Endothelial cell of umbilical vein (primary cell): Measurements from ENCODE around the gene GAS7. TPM values are rescaled to one million over a fixed set of nuclear protein-coding genes. Genes with fewer than 3 reads are reported as not detected.

ENCODE experiments used
- BruUV-seq: library from RNA; stranded (reverse); fragments of 400-500 nt; replicated peaks from 2 replicates; lab custom pipeline; 2021; lab: Mats Ljungman, UMichigan
- CTCF ChIA-PET: fragments of 300-600, 350-600 bp; sonication (Branson Sonifier 250); formaldehyde crosslinking; loops from one replicate; lab custom pipeline; 2021; ENCODE audit warnings: antibody characterized with exemption, inconsistent platforms; lab: Charles Lee
- POLR2A ChIA-PET: fragments of 300-600, 350-600 bp; sonication (Branson Sonifier 250); formaldehyde crosslinking; loops from one replicate; lab custom pipeline; 2021; ENCODE audit warnings: antibody characterized with exemption, inconsistent platforms; lab: Charles Lee
- DNase-seq: peaks from one replicate; pipeline ENCODE4 v3.0.0-alpha.2; 2011; ENCODE audit warnings: low read depth, low spot score
- FAIRE-seq: peaks from 2 replicates; lab custom pipeline; 2011; peaks lifted over from hg19 to GRCh38; lab: Jason Lieb, UNC
- H2AFZ ChIP-seq: 2 replicates; pipeline ENCODE4 v1.6.0; 2012; ENCODE audit warnings: low read depth, low read length, control low read depth, inconsistent platforms
- H3K27ac ChIP-seq: 2 replicates; pipeline ENCODE4 v1.5.1; 2011; ENCODE audit warnings: low read depth, mild to moderate bottlenecking, control low read depth, low read length, moderate library complexity; ENCODE audit not compliant: insufficient read depth
- H3K27me3 ChIP-seq, 2 experiments: 2 replicates each; pipeline versions ENCODE4 v1.6.0 to v1.6.1; 2011; ENCODE audit warnings: low read length in 2 of 2, mixed read lengths in 1 of 2; ENCODE audit not compliant: control insufficient read depth in 2 of 2, insufficient read depth in 2 of 2
- H3K36me3 ChIP-seq, 2 experiments: 2 replicates in 1 of 2; 3 replicates in 1 of 2; pipeline ENCODE4 v1.5.1; 2011; ENCODE audit warnings: low read length in 2 of 2, mild to moderate bottlenecking in 1 of 2, moderate library complexity in 1 of 2; ENCODE audit not compliant: control insufficient read depth in 2 of 2, insufficient read depth in 2 of 2; ENCODE audit errors: extremely low read depth in 1 of 2
- H3K4me1 ChIP-seq: 3 replicates; pipeline ENCODE4 v1.5.1; 2011; ENCODE audit warnings: mild to moderate bottlenecking, low read length; ENCODE audit not compliant: control insufficient read depth, insufficient read depth; ENCODE audit errors: extremely low read depth
- H3K4me2 ChIP-seq: 2 replicates; pipeline ENCODE4 v1.6.1; 2011; ENCODE audit warnings: low read length, control low read depth, mixed read lengths; ENCODE audit not compliant: insufficient read depth
- H3K4me3 ChIP-seq, 3 experiments: fragments of 200-600 bp in 1 of 3; sonication (generic), shearing (Covaris generic) in 1 of 3; replicated peaks in 1 of 3; 2 replicates each; pipeline ENCODE4 v1.5.1; 2011 to 2016; ENCODE audit warnings: control low read depth in 3 of 3, low read length in 3 of 3, mild to moderate bottlenecking in 2 of 3, inconsistent platforms in 1 of 3, low read depth in 1 of 3, moderate library complexity in 1 of 3; ENCODE audit not compliant: insufficient read depth in 1 of 3
- H3K79me2 ChIP-seq: 2 replicates; pipeline ENCODE4 v1.6.0; 2012; ENCODE audit warnings: low read length, inconsistent platforms; ENCODE audit not compliant: control insufficient read depth, insufficient read depth
- H3K9ac ChIP-seq: replicated peaks from 2 replicates; pipeline ENCODE3; 2011; ENCODE audit warnings: low read length, control low read depth; ENCODE audit not compliant: insufficient read depth; ENCODE audit errors: extremely low read depth
- H3K9me1 ChIP-seq: replicated peaks from 3 replicates; pipeline ENCODE4 v1.6.0; 2011; ENCODE audit warnings: mild to moderate bottlenecking, low read length; ENCODE audit not compliant: control insufficient read depth, insufficient read depth; ENCODE audit errors: extremely low read depth
- H3K9me3 ChIP-seq: replicated peaks from 2 replicates; pipeline ENCODE4 v1.5.1; 2012; ENCODE audit warnings: low read length, inconsistent platforms; ENCODE audit not compliant: control insufficient read depth, insufficient read depth
- H4K20me1 ChIP-seq: replicated peaks from 2 replicates; pipeline ENCODE3; 2011; ENCODE audit warnings: mild to moderate bottlenecking, low read length; ENCODE audit not compliant: control insufficient read depth, insufficient read depth; ENCODE audit errors: extremely low read depth
- EZH2 ChIP-seq: IDR thresholded peaks from 2 replicates; pipeline ENCODE4 v1.6.1; 2012; ENCODE audit warnings: borderline replicate concordance, low read depth, mild to moderate bottlenecking, moderate library complexity, low read length, inconsistent platforms; ENCODE audit not compliant: severe bottlenecking
- FOS ChIP-seq: IDR thresholded peaks from 2 replicates; pipeline ENCODE4 v1.6.1; 2011; ENCODE audit warnings: mild to moderate bottlenecking, low read length, moderate library complexity, borderline replicate concordance; ENCODE audit not compliant: insufficient read depth
- GATA2 ChIP-seq: IDR thresholded peaks from 2 replicates; pipeline ENCODE4 v1.7.0; 2011; ENCODE audit warnings: low read depth, mild to moderate bottlenecking, moderate library complexity, mixed read lengths, low read length; ENCODE audit not compliant: insufficient read length, insufficient read depth
- JUN ChIP-seq: IDR thresholded peaks from 2 replicates; pipeline ENCODE4 v1.6.1; 2011; ENCODE audit warnings: borderline replicate concordance, low read depth; ENCODE audit not compliant: insufficient read length, insufficient read depth
- MYC ChIP-seq: IDR thresholded peaks from one replicate; pipeline ENCODE4 v1.6.1; 2011; ENCODE audit warnings: mild to moderate bottlenecking, low read depth, low read length
- POLR2A ChIP-seq: IDR thresholded peaks from 2 replicates; pipeline ENCODE4 v1.6.1; 2012; ENCODE audit warnings: low read depth, mild to moderate bottlenecking, control low read depth, low read length
- POLR2AphosphoS5 ChIP-seq: IDR thresholded peaks from 2 replicates; pipeline ENCODE4 v1.6.1; 2012; ENCODE audit warnings: low read depth, mild to moderate bottlenecking, control low read depth, low read length, moderate library complexity; ENCODE audit not compliant: insufficient read depth
- dilution Hi-C: fragments of 300-500 bp; cut with MboI; formaldehyde crosslinking; loops from one replicate; pipeline ENCODE4 v1.15.0; 2019; ENCODE audit warnings: low sequenced_read_pairs; ENCODE audit not compliant: extremely low pct_ligation_motif_present
- intact Hi-C: fragments of 100-400 bp; cut with micrococcal nuclease; formaldehyde crosslinking; loops from one replicate; pipeline ENCODE4 v1.10.0; 2022
- polyA plus RNA-seq, 4 experiments: library from polyadenylated mRNA; depleted of rRNA in 3 of 4; stranded (reverse) in 3 of 4; unstranded in 1 of 4; fragments of >200 nt; gene quantifications; 2 replicates each; pipeline versions ENCODE4 v1.2.1 to v1.2.3, GENCODE V29; 2011 to 2012; ENCODE audit warnings: missing spikeins in 1 of 4
- total RNA-seq: library from RNA; stranded (reverse); gene quantifications from 2 replicates; pipeline ENCODE4 v1.2.3, GENCODE V29; 2021
- TF ChIP-seq, protein P1 (sequence below): IDR thresholded peaks from 2 replicates; pipeline ENCODE4 v1.6.1; 2011; ENCODE audit not compliant: insufficient read depth, insufficient read length
- TF ChIP-seq, protein P2 (sequence below), 2 donors: IDR thresholded peaks; 1 replicate in 1 of 2; 2 replicates in 1 of 2; pipeline ENCODE4 v1.5.1; 2011; ENCODE audit warnings: low read length in 2 of 2, mild to moderate bottlenecking in 2 of 2, moderate library complexity in 2 of 2, control low read depth in 1 of 2, inconsistent platforms in 1 of 2, low read depth in 1 of 2; ENCODE audit not compliant: insufficient read depth in 1 of 2; ENCODE audit errors: extremely low read depth in 1 of 2

GAS7 gene
- total and polyA plus RNA-seq, 2 donors (not counting 3 experiments of a cell fraction or from before 2014, with no cell fraction given), result not detected

- no peak for TF ChIP-seq FOS
- TF ChIP-seq, protein P1, sequence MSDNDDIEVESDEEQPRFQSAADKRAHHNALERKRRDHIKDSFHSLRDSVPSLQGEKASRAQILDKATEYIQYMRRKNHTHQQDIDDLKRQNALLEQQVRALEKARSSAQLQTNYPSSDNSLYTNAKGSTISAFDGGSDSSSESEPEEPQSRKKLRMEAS, result no peak
- TF ChIP-seq, protein P2, sequence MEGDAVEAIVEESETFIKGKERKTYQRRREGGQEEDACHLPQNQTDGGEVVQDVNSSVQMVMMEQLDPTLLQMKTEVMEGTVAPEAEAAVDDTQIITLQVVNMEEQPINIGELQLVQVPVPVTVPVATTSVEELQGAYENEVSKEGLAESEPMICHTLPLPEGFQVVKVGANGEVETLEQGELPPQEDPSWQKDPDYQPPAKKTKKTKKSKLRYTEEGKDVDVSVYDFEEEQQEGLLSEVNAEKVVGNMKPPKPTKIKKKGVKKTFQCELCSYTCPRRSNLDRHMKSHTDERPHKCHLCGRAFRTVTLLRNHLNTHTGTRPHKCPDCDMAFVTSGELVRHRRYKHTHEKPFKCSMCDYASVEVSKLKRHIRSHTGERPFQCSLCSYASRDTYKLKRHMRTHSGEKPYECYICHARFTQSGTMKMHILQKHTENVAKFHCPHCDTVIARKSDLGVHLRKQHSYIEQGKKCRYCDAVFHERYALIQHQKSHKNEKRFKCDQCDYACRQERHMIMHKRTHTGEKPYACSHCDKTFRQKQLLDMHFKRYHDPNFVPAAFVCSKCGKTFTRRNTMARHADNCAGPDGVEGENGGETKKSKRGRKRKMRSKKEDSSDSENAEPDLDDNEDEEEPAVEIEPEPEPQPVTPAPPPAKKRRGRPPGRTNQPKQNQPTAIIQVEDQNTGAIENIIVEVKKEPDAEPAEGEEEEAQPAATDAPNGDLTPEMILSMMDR (IDR thresholded peaks at IDR 0.05; ENCODE audit: extremely low read depth in 1 of 2, insufficient read depth in 1 of 2, low read depth in 1 of 2, low read length in 2 of 2), result no peak
- no peak for TF ChIP-seq JUN
- no peak for TF ChIP-seq MYC
- no peak for TF ChIP-seq POLR2AphosphoS5
- TF ChIP-seq POLR2A, result no peak
- no peak for TF ChIP-seq GATA2
- TF ChIP-seq EZH2, result no peak
- dilution Hi-C loops (no loop called here), intact Hi-C loops (no loop called here)
Observed at GRCh38 chr17:10112962-10113361, 85.4 kb downstream of the GAS7 start.

More at GRCh38 chr17:10112962-10113361, 85.4 kb downstream of the GAS7 start:
- Histone ChIP-seq H3K9me3 (peaks cover 2% of the 10 kb centered on the region), H3K79me2 (no peaks in the 10 kb centered on the region), H3K9ac (no peak overlapping the region), H3K36me3 (no peaks in the 10 kb centered on the region), H3K4me3 (no peak overlapping the region), H2AFZ (no peak overlapping the region), H3K27me3 (no peaks in the 10 kb centered on the region), H3K9me1 (no peaks in the 10 kb centered on the region), H3K27ac (no peak overlapping the region), H3K4me2 (no peak overlapping the region), H4K20me1 (no peaks in the 10 kb centered on the region), H3K4me1 (no peaks in the 10 kb centered on the region)
- ChIA-PET CTCF (no interaction called here), POLR2A (no interaction called here)
- DNase-seq, result no peak
- no TSS peak for BruUV-seq
- no peak for FAIRE-seq
